PFSK-1 (cell line): ENCODE results near the gene HRH1.

Experiments used
- FOXP2 ChIP-seq: optimal IDR thresholded peaks from 2 replicates; pipeline ENCODE3; 2011; ENCODE audit warnings: borderline replicate concordance, control low read depth, inconsistent platforms; ENCODE audit not compliant: insufficient read depth; ENCODE audit errors: extremely low read length, extremely low read depth
- POLR2AphosphoS5 ChIP-seq: IDR thresholded peaks from 2 replicates; pipeline ENCODE4 v1.6.1; 2012; ENCODE audit warnings: low read depth, mild to moderate bottlenecking, control low read depth, low read length, moderate library complexity
- SIN3A ChIP-seq: IDR thresholded peaks from 2 replicates; pipeline ENCODE4 v1.6.1; 2012; ENCODE audit warnings: mild to moderate bottlenecking, low read length, moderate library complexity, borderline replicate concordance; ENCODE audit not compliant: insufficient read depth
- TAF1 ChIP-seq: IDR thresholded peaks from 2 replicates; pipeline ENCODE4 v1.6.1; 2012; ENCODE audit warnings: low read length, control low read depth, borderline replicate concordance; ENCODE audit not compliant: insufficient read depth
- TF ChIP-seq, protein P1 (sequence below), 2 experiments: IDR thresholded peaks; 2 replicates each; pipeline versions ENCODE4 v1.6.1 to v1.8.0; 2011 to 2012; ENCODE audit warnings: low read depth in 2 of 2, low read length in 2 of 2, control low read depth in 1 of 2, inconsistent platforms in 1 of 2, mild to moderate bottlenecking in 1 of 2, moderate library complexity in 1 of 2; ENCODE audit not compliant: insufficient read depth in 1 of 2

Gene HRH1

DNA sequence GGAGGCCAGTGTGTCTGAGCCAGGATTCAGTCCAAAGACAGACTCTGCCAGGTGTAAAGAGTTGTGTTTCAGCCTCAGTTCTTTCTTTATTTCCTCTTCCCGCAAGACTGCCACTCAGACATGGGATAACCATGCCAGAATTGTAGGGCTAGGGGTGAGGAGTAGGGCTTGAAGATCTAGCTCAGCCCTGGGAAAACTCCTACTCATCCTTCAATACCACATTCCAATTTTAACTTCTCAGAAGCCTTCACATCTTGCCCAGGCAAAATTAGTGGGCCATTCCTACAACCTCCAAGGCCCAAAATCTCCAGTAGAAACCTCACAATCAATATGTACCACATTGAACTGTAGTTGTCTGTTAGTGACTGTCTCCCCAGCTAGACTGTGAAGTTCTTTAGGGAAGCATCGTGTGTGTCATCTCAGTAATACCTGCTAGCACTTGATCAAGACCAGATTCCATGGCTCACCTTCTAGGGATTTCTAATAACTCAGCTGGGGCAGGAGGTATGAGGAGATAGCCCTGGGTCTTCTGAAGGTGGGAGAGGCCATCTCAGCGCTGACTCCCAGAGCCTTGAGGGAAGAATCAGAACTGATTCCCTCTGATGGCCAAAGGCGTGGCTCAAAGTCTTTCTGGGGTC lies 19.7 kb downstream of the HRH1 start:
- no peak for TF ChIP-seq SIN3A
- TF ChIP-seq FOXP2, result no peak
- TF ChIP-seq, protein P1, sequence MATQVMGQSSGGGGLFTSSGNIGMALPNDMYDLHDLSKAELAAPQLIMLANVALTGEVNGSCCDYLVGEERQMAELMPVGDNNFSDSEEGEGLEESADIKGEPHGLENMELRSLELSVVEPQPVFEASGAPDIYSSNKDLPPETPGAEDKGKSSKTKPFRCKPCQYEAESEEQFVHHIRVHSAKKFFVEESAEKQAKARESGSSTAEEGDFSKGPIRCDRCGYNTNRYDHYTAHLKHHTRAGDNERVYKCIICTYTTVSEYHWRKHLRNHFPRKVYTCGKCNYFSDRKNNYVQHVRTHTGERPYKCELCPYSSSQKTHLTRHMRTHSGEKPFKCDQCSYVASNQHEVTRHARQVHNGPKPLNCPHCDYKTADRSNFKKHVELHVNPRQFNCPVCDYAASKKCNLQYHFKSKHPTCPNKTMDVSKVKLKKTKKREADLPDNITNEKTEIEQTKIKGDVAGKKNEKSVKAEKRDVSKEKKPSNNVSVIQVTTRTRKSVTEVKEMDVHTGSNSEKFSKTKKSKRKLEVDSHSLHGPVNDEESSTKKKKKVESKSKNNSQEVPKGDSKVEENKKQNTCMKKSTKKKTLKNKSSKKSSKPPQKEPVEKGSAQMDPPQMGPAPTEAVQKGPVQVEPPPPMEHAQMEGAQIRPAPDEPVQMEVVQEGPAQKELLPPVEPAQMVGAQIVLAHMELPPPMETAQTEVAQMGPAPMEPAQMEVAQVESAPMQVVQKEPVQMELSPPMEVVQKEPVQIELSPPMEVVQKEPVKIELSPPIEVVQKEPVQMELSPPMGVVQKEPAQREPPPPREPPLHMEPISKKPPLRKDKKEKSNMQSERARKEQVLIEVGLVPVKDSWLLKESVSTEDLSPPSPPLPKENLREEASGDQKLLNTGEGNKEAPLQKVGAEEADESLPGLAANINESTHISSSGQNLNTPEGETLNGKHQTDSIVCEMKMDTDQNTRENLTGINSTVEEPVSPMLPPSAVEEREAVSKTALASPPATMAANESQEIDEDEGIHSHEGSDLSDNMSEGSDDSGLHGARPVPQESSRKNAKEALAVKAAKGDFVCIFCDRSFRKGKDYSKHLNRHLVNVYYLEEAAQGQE (IDR thresholded peaks at IDR 0.05; ENCODE audit: insufficient read depth in 1 of 2, low read depth in 2 of 2, low read length in 2 of 2), result no peak
- no peak for TF ChIP-seq POLR2AphosphoS5
- TF ChIP-seq TAF1, result no peak

DNA sequence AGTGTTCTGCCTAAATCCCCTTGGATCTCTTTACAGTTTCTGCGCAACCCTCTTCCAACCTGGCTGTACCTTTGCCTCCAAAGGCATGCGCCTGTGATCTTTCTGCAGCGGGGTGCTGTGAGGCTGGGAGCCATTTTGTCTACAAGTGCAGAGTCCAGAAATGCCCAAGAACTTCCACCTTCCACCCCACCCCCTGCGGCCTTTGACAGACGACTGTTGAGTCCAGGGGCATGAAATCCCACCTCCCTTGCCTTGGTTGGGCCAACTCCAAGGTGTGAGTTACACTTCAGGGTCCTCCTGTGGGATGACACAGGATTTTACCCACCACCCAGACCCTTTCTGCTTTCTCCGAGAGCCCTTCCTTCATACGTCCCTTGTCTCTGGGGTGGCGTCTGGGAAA lies 24.1 kb downstream of the HRH1 start:
- no peak for TF ChIP-seq TAF1
- no peak for TF ChIP-seq POLR2AphosphoS5
- TF ChIP-seq, protein P1 (IDR thresholded peaks at IDR 0.05; ENCODE audit: insufficient read depth in 1 of 2, low read depth in 2 of 2, low read length in 2 of 2), result no peak
- no peak for TF ChIP-seq FOXP2
- TF ChIP-seq SIN3A, result no peak

DNA sequence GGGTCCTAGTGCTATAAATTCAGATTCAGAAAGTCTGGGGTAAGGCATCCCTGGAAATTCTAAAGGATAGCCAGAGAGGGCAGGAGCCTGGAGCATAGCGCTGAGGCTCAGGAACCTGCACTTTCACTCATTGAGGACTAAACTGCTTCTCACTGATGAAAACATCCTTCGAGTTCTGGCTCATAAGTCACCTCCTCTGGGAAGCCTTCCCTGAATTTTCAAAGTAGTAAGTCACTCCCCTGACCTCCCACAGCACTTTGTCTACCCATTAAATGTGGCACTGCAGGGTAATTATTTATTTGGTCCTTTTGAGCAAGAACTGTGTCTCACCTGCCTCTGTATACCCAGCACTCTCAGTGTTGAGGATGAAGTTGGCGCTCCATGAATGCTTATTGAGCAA lies 30.9 kb downstream of the HRH1 start:
- no peak for TF ChIP-seq SIN3A
- TF ChIP-seq POLR2AphosphoS5, result no peak
- TF ChIP-seq, protein P1 (IDR thresholded peaks at IDR 0.05; ENCODE audit: insufficient read depth in 1 of 2, low read depth in 2 of 2, low read length in 2 of 2), result no peak
- TF ChIP-seq FOXP2, result no peak
- TF ChIP-seq TAF1, result no peak

DNA sequence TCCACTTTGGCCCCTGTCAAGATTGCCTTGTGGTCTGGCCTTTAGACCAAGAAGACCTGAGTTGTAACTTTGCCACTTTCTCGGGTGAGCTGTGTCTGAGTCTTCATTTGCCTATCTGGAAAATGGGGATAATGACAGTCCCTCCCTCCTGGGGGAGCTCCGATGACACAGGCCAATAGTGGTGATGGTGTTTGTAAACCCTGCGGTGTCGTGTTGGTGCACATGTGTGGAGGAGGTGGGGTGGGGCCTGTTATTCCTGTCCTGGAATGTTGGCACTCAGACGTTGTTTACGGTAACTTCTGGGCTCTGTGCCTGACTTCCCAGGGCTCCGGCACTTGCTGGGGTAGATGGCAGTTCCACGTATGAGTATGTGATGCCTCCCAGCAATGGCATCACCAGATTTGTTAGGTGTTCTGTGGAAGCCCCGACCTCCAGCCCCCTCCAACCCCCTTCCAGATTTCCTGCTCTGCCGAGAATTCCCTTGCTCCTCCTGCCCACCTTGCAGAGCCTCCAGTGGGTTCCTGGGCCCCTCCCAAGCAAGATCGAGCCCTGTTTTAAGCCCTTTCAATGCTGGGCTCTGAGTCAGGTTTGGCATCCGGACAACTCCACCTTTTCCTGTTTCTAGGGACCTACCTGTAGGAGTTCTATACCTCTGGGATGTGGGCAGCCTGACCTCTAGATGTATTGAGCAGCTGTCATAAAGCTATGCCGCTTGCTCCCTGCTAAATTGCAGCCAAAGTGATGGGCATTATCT lies 31.4 kb downstream of the HRH1 start:
- TF ChIP-seq POLR2AphosphoS5 (no peak), SIN3A (peak; percentile 49; the same call in 1 of the 2 replicates), FOXP2 (peak; percentile 57)

DNA sequence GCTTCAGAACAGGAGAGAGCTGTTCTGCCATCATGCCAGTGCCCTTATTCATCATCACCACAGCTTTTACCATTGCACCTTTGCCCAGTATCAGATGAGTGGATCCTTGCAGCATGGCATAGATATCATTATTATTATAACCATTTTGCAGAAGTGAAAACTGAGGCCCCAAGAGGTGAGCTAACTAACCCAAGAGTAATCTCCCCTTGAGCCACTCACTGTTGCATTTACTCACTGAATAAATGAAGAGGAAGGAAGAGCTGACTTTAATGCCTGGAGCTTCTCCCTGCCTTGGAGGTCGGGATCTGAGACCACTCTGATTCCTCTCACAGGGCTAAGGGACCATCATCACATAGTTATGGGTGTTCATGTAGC lies 32.0 kb downstream of the HRH1 start:
- no peak for TF ChIP-seq TAF1
- TF ChIP-seq, protein P1 (IDR thresholded peaks at IDR 0.05; ENCODE audit: insufficient read depth in 1 of 2, low read depth in 2 of 2, low read length in 2 of 2), result no peak
- TF ChIP-seq FOXP2, result no peak
- TF ChIP-seq SIN3A, result no peak
- TF ChIP-seq POLR2AphosphoS5, result no peak
